ENCODE results near the gene TUBB3. TPM values are rescaled to one million over a fixed set of nuclear protein-coding genes. Genes with fewer than 3 reads are reported as not detected.
"Not testable (repeated sequence)": the region's sequence is repeated elsewhere in the genome, so short reads cannot be mapped to it uniquely, and the experiment has no call there.

Gene TUBB3
- total RNA-seq, result 10 to 100 TPM in 2 of 4 donors, 1 to 10 TPM in 2; 5.3 to 11.8 (median 9.1) TPM

- peak within 1 kb of the TSS; percentile 10 to 87 (median 80) for H3K27ac ChIP-seq
- H3K9me3 ChIP-seq, result no peaks in the 10 kb centered on the region
- WGBS, 2 donors (ENCODE audit: low coverage in 1 of 2), result 0% methylated on average over 2 of the region's 88 CpGs; no CpG with 5 or more reads in 1 of the 2 donors
- H3K4me1 ChIP-seq, result peaks cover 0 to 72% (median 38%) of the 10 kb centered on the region in 3 donors
- H3K36me3 ChIP-seq, result no peaks in the 10 kb centered on the region
- peak; percentile 56 for ATAC-seq
- TF ChIP-seq CTCF (IDR thresholded peaks at IDR 0.05), result no peak
- TF ChIP-seq EP300 (IDR thresholded peaks at IDR 0.05), result no peak
- TF ChIP-seq POLR2AphosphoS5 (IDR thresholded peaks at IDR 0.05), result no peak
- TF ChIP-seq POLR2A (IDR thresholded peaks at IDR 0.05), result peak in 1 of 2 donors; percentile 52
- peaks cover 99% of the 10 kb centered on the region for H3K27me3 ChIP-seq
- peak within 1 kb of the TSS; percentile 40 to 59 for H3K4me3 ChIP-seq
These were observed at the start of gene TUBB3 for GRCh38 chr16:89922884-89923639. Gene TUBB3 (plus strand): TSS chr16:89923342. CDS start chr16:89923402, 60 bp downstream.

GRCh38 chr16:89873972-89874689 is 49.0 kb upstream of the TUBB3 start:
- Histone ChIP-seq H3K27ac (peak overlapping the region; percentile 96 to 100 (median 98)), H3K4me1 (peaks cover 0 to 40% (median 11%) of the 10 kb centered on the region in 3 donors), H3K27me3 (no peaks in the 10 kb centered on the region), H3K36me3 (peaks cover 0 to 32% of the 10 kb centered on the region in 2 donors), H3K4me3 (peak overlapping the region; percentile 61 to 85), H3K9me3 (no peaks in the 10 kb centered on the region)
- WGBS, 2 donors (ENCODE audit: low coverage in 1 of 2), result 0 to 2% methylated on average over 8 to 12 of the region's 61 CpGs
- peak; percentile 91 for ATAC-seq
- TF ChIP-seq EP300 (IDR thresholded peaks at IDR 0.05) (no peak), POLR2AphosphoS5 (IDR thresholded peaks at IDR 0.05) (peak; percentile 50)

- H3K27ac ChIP-seq, H3K4me3 ChIP-seq, ATAC-seq, H3K27me3 ChIP-seq, H3K9me3 ChIP-seq: not testable (repeated sequence)
- H3K4me1 ChIP-seq, result peaks cover 0 to 40% (median 7%) of the 10 kb centered on the region in 3 donors
- WGBS, 2 donors (ENCODE audit: low coverage in 1 of 2), result 33 to 93% methylated on average over 2 to 12 of the region's 28 CpGs
- peaks cover 0 to 71% of the 10 kb centered on the region in 2 donors for H3K36me3 ChIP-seq
These were observed 44.0 kb upstream of the TUBB3 start for GRCh38 chr16:89879123-89879522.

- Histone ChIP-seq H3K36me3 (peaks cover 0 to 81% of the 10 kb centered on the region in 2 donors), H3K4me1 (peaks cover 0 to 31% (median 0%) of the 10 kb centered on the region in 3 donors), H3K27ac (no peak overlapping the region), H3K27me3 (no peaks in the 10 kb centered on the region), H3K4me3 (no peak overlapping the region), H3K9me3 (no peaks in the 10 kb centered on the region)
- ATAC-seq, result no peak
- TF ChIP-seq POLR2A (IDR thresholded peaks at IDR 0.05) (no peak), CTCF (IDR thresholded peaks at IDR 0.05) (no peak), EP300 (IDR thresholded peaks at IDR 0.05) (no peak), POLR2AphosphoS5 (IDR thresholded peaks at IDR 0.05) (no peak)
- 81 to 83% methylated on average over 3 to 15 of the region's 18 CpGs for WGBS, 2 donors (ENCODE audit: low coverage in 1 of 2)
These were observed 42.4 kb upstream of the TUBB3 start for GRCh38 chr16:89880477-89881367.

- WGBS, 2 donors (ENCODE audit: low coverage in 1 of 2), result 96% methylated on average over 4 of the region's 6 CpGs; no CpG with 5 or more reads in 1 of the 2 donors
- TF ChIP-seq EP300 (IDR thresholded peaks at IDR 0.05) (no peak), CTCF (IDR thresholded peaks at IDR 0.05) (no peak), POLR2AphosphoS5 (IDR thresholded peaks at IDR 0.05) (no peak), POLR2A (IDR thresholded peaks at IDR 0.05) (no peak)
- peaks cover 0 to 24% (median 0%) of the 10 kb centered on the region in 3 donors for H3K4me1 ChIP-seq
- no peak overlapping the region for H3K27ac ChIP-seq
- H3K36me3 ChIP-seq, result peaks cover 0 to 87% of the 10 kb centered on the region in 2 donors
- H3K9me3 ChIP-seq, result no peaks in the 10 kb centered on the region
- H3K27me3 ChIP-seq, result no peaks in the 10 kb centered on the region
- no peak overlapping the region for H3K4me3 ChIP-seq
- no peak for ATAC-seq
These were observed 41.8 kb upstream of the TUBB3 start for GRCh38 chr16:89881368-89881730.

Data from gastroesophageal sphincter (tissue), 4 donors.